ENCODE results near the gene DBF4B.
"Not testable (repeated sequence)": the region's sequence is repeated elsewhere in the genome, so short reads cannot be mapped to it uniquely, and the experiment has no call there.

Gene DBF4B

DNA sequence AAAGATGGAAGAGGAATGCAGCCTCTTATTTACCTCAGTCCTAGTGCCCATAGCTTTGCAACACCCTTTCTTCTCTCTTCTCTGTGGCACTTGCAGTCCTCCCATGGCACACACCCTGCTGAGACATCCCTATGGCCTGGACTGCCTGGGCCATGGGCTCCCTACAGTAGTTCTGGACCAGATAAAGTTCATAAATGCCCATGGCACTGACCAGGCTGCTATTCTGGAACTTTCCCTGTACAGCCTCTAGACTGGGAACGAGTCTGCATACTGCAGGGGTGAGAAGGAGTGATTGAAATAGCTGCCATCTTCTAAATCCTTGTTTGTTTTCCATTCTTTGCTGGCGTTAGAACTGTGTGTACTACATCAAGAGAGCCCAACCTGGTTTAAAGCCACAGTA, 25.8 kb downstream of the DBF4B start:
- no peak for DNase-seq (ENCODE audit: low spot score)
- in situ Hi-C loops (cut with MboI; ENCODE audit: low sequenced_read_pairs, unreplicated experiment) = no loop called here
- TF ChIP-seq, protein P1, sequence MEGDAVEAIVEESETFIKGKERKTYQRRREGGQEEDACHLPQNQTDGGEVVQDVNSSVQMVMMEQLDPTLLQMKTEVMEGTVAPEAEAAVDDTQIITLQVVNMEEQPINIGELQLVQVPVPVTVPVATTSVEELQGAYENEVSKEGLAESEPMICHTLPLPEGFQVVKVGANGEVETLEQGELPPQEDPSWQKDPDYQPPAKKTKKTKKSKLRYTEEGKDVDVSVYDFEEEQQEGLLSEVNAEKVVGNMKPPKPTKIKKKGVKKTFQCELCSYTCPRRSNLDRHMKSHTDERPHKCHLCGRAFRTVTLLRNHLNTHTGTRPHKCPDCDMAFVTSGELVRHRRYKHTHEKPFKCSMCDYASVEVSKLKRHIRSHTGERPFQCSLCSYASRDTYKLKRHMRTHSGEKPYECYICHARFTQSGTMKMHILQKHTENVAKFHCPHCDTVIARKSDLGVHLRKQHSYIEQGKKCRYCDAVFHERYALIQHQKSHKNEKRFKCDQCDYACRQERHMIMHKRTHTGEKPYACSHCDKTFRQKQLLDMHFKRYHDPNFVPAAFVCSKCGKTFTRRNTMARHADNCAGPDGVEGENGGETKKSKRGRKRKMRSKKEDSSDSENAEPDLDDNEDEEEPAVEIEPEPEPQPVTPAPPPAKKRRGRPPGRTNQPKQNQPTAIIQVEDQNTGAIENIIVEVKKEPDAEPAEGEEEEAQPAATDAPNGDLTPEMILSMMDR (IDR thresholded peaks at IDR 0.05; ENCODE audit: borderline replicate concordance, control extremely low read depth, extremely low read depth, insufficient read depth, missing control alignments) = no peak

DNA sequence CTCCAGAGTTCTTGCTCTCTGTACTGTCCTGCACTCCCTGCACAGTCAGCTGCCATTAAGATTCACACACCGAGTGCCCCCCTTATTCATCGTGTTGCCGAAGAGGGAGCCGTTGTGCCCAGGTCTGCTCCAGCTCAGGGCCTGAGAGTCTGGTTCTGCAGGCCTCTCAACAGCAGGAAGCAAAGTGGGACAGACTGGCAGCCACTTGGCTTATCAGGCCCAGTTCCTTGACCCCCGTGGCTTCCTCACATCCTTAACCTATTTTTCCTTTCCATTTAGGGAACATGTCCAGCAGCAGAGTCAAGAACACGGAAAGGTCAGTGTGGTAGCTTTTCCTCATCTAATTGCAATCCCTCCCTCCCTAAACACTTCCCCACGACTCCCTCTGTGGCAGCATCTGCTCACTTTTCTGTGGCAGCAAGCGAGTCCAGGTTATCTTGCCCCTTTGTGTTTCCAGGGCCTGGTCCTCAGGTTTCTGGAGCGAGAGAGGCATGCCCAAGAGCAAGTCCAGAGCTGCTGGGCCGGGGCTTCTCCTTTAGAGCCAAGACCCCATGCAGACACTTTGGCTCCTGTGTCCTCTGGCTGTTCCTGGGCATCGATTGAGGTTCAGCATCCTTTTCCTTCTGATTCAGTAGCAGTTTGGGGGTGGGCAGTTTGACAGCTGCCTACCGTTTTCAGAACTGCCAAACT, 28.2 kb downstream of the DBF4B start:
- TF ChIP-seq, protein P1 (IDR thresholded peaks at IDR 0.05; ENCODE audit: borderline replicate concordance, control extremely low read depth, extremely low read depth, insufficient read depth, missing control alignments) = no peak
- DNase-seq (ENCODE audit: low spot score) = no peak
- in situ Hi-C loops (cut with MboI; ENCODE audit: low sequenced_read_pairs, unreplicated experiment) = no loop called here

DNA sequence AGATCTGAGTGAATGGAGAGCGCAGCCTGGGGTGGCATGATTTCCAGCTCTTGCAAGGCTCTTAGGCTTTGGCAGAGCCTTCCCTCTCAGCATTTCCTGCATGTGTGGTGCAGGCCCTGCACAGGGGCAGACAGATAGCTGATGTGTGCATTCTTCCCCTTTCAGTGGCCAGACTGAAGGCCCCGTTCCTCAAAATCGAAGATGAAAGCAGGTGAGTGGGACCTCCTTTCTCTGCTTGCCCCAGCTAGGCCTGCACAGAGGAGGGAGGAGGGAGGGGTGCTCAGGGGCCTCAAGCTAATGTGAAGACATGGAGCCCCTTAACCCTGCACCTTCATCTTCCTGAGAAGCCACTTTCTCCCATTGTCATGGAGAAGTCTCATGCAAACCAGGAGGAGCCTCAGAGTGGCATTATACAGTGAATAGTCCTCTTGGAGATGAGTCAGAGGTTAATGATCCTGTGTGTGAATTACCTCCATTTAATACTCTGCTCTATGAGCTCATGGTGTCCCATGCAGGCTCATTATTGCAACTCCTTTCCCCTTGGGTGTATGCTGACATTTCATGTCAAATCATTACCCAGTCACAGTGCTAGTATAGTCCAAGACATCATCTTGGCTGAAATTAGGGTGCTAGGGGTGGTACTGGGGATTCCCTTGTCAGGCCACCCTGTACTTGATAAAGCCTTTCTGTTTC, 29.9 kb downstream of the DBF4B start:
- DNase-seq (ENCODE audit: low spot score) = peak; percentile 62
- TF ChIP-seq, protein P1 (IDR thresholded peaks at IDR 0.05; ENCODE audit: borderline replicate concordance, control extremely low read depth, extremely low read depth, insufficient read depth, missing control alignments) = no peak
- in situ Hi-C loops (cut with MboI; ENCODE audit: low sequenced_read_pairs, unreplicated experiment) = no loop called here

DNA sequence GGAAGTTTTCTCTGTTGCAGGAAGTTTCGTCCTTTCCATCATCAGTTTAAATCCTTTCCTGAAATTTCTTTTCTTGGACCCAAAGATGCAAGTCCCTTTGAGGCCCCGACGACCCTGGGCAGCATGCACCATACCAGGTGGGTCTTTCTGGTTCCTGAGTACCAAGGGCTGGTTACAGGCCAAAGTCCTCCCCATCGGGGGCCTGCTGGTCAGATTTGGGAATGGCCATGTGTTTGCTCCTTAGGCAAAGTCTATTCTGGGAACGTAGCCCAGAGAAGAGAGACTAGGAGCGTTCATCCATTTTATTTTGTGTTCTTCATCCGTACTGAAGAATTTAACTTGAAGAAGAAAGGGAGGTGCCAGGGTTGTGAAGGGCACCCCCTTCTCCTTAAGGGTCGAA, 32.9 kb downstream of the DBF4B start:
- no peak for DNase-seq (ENCODE audit: low spot score)
- in situ Hi-C loops (cut with MboI; ENCODE audit: low sequenced_read_pairs, unreplicated experiment) = no loop called here
- TF ChIP-seq, protein P1 (IDR thresholded peaks at IDR 0.05; ENCODE audit: borderline replicate concordance, control extremely low read depth, extremely low read depth, insufficient read depth, missing control alignments) = no peak

DNA sequence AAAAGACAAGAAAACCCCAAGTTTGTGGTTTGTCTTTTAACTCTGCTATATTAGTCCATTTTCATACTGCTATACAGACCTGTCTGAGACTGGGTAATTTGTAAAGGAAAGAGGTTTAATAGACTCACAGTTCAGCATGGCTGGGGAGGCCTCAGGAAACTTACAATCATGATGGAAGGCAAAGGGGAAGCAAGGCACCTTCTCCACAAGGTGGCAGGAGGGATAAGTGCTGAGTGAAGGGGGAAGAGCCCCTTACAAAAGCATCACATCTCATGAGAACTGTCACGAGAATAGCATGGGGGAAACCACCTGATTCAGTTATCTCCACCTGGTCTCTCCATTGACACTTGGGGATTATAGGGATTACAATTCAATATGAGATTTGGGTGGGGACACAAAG, 36.8 kb downstream of the DBF4B start:
- TF ChIP-seq, protein P1 (IDR thresholded peaks at IDR 0.05; ENCODE audit: borderline replicate concordance, control extremely low read depth, extremely low read depth, insufficient read depth, missing control alignments) = no peak
- no peak for DNase-seq (ENCODE audit: low spot score)
- in situ Hi-C loops (cut with MboI; ENCODE audit: low sequenced_read_pairs, unreplicated experiment) = no loop called here

DNA sequence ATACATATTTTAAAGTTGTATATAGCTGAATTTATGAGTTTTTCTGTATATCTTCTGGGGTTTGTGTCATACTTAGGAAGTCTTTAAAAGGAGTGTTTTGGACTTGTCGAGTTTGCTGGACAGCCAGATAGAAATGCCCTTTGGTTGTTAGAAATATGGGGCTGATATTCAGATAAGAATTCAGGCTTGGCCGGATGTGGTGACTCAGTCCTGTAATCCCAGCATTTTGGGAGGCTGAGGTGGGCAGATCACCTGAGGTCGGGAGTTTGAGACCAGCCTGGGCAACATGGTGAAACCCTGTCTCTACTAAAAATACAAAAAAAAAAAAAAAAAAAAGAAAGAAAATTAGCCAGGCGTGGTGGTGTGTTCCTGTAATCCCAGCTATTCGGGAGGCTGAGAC, 37.3 kb downstream of the DBF4B start:
- DNase-seq (ENCODE audit: low spot score); in situ Hi-C loops (cut with MboI; ENCODE audit: low sequenced_read_pairs, unreplicated experiment): not testable (repeated sequence)

DNA sequence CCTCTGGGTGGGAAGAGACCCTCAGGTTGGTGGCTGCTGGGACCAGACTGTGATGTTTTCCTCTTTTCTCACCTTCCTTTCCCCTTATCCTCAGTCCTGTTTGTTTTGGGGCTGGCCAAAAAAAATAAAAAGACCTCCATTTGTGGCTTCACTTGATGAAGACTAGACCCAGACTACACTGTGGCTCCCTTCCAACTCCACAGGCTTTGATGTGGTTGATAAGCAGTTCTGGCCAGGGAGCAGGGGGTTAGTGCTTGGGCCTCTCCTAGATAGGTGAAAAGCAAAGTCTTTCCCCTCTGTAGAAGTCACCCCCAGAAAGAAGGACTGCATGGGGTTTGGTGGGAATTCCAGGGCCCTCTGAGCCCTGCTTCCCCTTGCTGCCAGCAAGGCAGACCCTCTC, 39.1 kb downstream of the DBF4B start:
- no peak for DNase-seq (ENCODE audit: low spot score)
- TF ChIP-seq, protein P1 (IDR thresholded peaks at IDR 0.05; ENCODE audit: borderline replicate concordance, control extremely low read depth, extremely low read depth, insufficient read depth, missing control alignments) = no peak
- in situ Hi-C loops (cut with MboI; ENCODE audit: low sequenced_read_pairs, unreplicated experiment) = no loop called here
